Liver (tissue), 9 donors: ENCODE data around the gene FREM3. TPM values are rescaled to one million over a fixed set of nuclear protein-coding genes. Genes with fewer than 3 reads are reported as not detected.

ENCODE experiments used
- DNase-seq: peaks from one replicate; pipeline ENCODE4 v3.0.0-alpha.2; 2017; ENCODE audit warnings: low spot score
- H3K27ac ChIP-seq, 2 donors: one replicate each; pipeline ENCODE4 v1.7.0; 2013; ENCODE audit warnings: inconsistent platforms in 2 of 2, low read length in 2 of 2, control low read depth in 1 of 2, low read depth in 1 of 2, mild to moderate bottlenecking in 1 of 2
- H3K27me3 ChIP-seq, 4 donors: one replicate each; pipeline versions ENCODE4 v1.6.1 to v1.7.0; 2013; ENCODE audit warnings: low read length in 3 of 4, inconsistent platforms in 1 of 4, mild to moderate bottlenecking in 1 of 4, moderate library complexity in 1 of 4; ENCODE audit not compliant: control insufficient read depth in 4 of 4, insufficient read depth in 4 of 4
- H3K36me3 ChIP-seq, 4 donors: one replicate each; pipeline versions ENCODE4 v1.6.1 to v1.7.0; 2013; ENCODE audit warnings: low read length in 3 of 4, mild to moderate bottlenecking in 3 of 4, low read depth in 1 of 4, moderate library complexity in 1 of 4; ENCODE audit not compliant: control insufficient read depth in 4 of 4, insufficient read depth in 3 of 4
- H3K4me1 ChIP-seq, 4 donors: one replicate each; pipeline versions ENCODE4 v1.6.1 to v1.7.0; 2013; ENCODE audit warnings: low read length in 3 of 4, mild to moderate bottlenecking in 3 of 4, moderate library complexity in 1 of 4; ENCODE audit not compliant: control insufficient read depth in 4 of 4, insufficient read depth in 4 of 4
- H3K4me3 ChIP-seq, 3 donors: one replicate each; pipeline versions ENCODE4 v1.6.1 to v1.7.0; 2013; ENCODE audit warnings: low read length in 3 of 3, control low read depth in 1 of 3, low read depth in 1 of 3, mild to moderate bottlenecking in 1 of 3
- H3K9ac ChIP-seq, 2 donors: one replicate each; pipeline ENCODE4 v1.7.0; 2013; ENCODE audit warnings: low read length in 2 of 2, mild to moderate bottlenecking in 2 of 2, moderate library complexity in 2 of 2, control low read depth in 1 of 2, low read depth in 1 of 2
- H3K9me3 ChIP-seq, 4 donors: one replicate each; pipeline versions ENCODE4 v1.6.1 to v1.7.0; 2013; ENCODE audit warnings: low read length in 3 of 4; ENCODE audit not compliant: control insufficient read depth in 4 of 4
- EGR1 ChIP-seq, 2 donors: IDR thresholded peaks; 2 replicates each; pipeline ENCODE4 v1.6.1; 2016 to 2018; ENCODE audit warnings: antibody characterized with exemption in 2 of 2, low read depth in 2 of 2
- FOXA1 ChIP-seq: IDR thresholded peaks from 2 replicates; pipeline ENCODE4 v1.6.1; 2016; ENCODE audit warnings: antibody characterized with exemption
- GABPA ChIP-seq, 2 donors: IDR thresholded peaks in 1 of 2; conservative IDR thresholded peaks in 1 of 2; 2 replicates each; pipeline ENCODE4 v1.6.1; 2016; ENCODE audit warnings: antibody characterized with exemption in 2 of 2, mild to moderate bottlenecking in 1 of 2, moderate library complexity in 1 of 2
- HNF4A ChIP-seq, 2 donors: conservative IDR thresholded peaks; 2 replicates each; pipeline ENCODE4 v1.6.1; 2016; ENCODE audit warnings: antibody characterized with exemption in 2 of 2, mild to moderate bottlenecking in 2 of 2
- HNF4G ChIP-seq: IDR thresholded peaks from 2 replicates; pipeline ENCODE4 v1.6.1; 2016; ENCODE audit warnings: antibody characterized with exemption
- JUND ChIP-seq, 2 donors: IDR thresholded peaks; 2 replicates each; pipeline ENCODE4 v1.6.1; 2016; ENCODE audit warnings: antibody characterized with exemption in 2 of 2
- MAX ChIP-seq: IDR thresholded peaks from 2 replicates; pipeline ENCODE4 v1.6.1; 2016; ENCODE audit warnings: antibody characterized with exemption
- NR2F2 ChIP-seq: IDR thresholded peaks from 2 replicates; pipeline ENCODE4 v1.6.1; 2016; ENCODE audit warnings: antibody characterized with exemption
- RAD21 ChIP-seq, 2 donors: IDR thresholded peaks; 2 replicates each; pipeline ENCODE4 v1.6.1; 2016; ENCODE audit warnings: antibody characterized with exemption in 2 of 2, mild to moderate bottlenecking in 2 of 2
- RXRA ChIP-seq, 2 donors: IDR thresholded peaks; 2 replicates each; pipeline ENCODE4 v1.6.1; 2017 to 2018; ENCODE audit warnings: antibody characterized with exemption in 2 of 2, mild to moderate bottlenecking in 1 of 2
- SP1 ChIP-seq: IDR thresholded peaks from 2 replicates; pipeline ENCODE4 v1.6.1; 2018; ENCODE audit warnings: antibody characterized with exemption, mild to moderate bottlenecking
- TAF1 ChIP-seq: conservative IDR thresholded peaks from 2 replicates; pipeline ENCODE4 v1.6.1; 2016; ENCODE audit warnings: antibody characterized with exemption, mild to moderate bottlenecking
- YY1 ChIP-seq: IDR thresholded peaks from 2 replicates; pipeline ENCODE4 v1.6.1; 2016; ENCODE audit warnings: antibody characterized with exemption, mild to moderate bottlenecking
- WGBS: extraction: QIAGEN DNeasy Blood & Tissue Kit; methylation state at CpG from one replicate; pipeline ENCODE4 v1.1.7; 2013; 5-methylcytosine and 5-hydroxymethylcytosine counted together
- polyA plus RNA-seq, 2 donors: library from polyadenylated mRNA; stranded (reverse) in 1 of 2; unstranded in 1 of 2; fragments of 200-250 nt in 1 of 2; fragments of >200 nt in 1 of 2; fragmentation: Nextera tagmentation in 1 of 2; extraction: Ambion mirVana in 1 of 2; gene quantifications; one replicate each; pipeline versions ENCODE4 v1.2.1 to v1.2.3, GENCODE V29; 2013 to 2015
- total RNA-seq, 2 donors: library from RNA; depleted of rRNA; stranded (reverse); fragments of >200 nt; gene quantifications; one replicate each; pipeline ENCODE4 v1.2.3, GENCODE V29; 2014
- TF ChIP-seq, protein P1 (sequence below): IDR thresholded peaks from 2 replicates; pipeline ENCODE4 v1.6.1; 2016; ENCODE audit warnings: antibody characterized with exemption
- TF ChIP-seq, protein P2 (sequence below): IDR thresholded peaks from 2 replicates; pipeline ENCODE4 v1.6.1; 2016; ENCODE audit warnings: antibody characterized with exemption
- TF ChIP-seq, protein P3 (sequence below): IDR thresholded peaks from 2 replicates; pipeline ENCODE4 v1.6.1; 2016; ENCODE audit warnings: antibody characterized with exemption, mild to moderate bottlenecking
- donor health status: healthy.
- donor health status: healthy.
- donor health status: healthy.
- donor health status: healthy.
- donor health status: healthy.

The FREM3 gene
- total and polyA plus RNA-seq, 4 donors: not detected

GRCh38 chr4:143626134-143626911, 74.2 kb downstream of the FREM3 start:
- no peak overlapping the region for H3K9ac ChIP-seq
- no peaks in the 10 kb centered on the region for H3K27me3 ChIP-seq
- DNase-seq: no peak
- no peaks in the 10 kb centered on the region for H3K9me3 ChIP-seq
- 67% methylated on average over 5 of the region's 5 CpGs for WGBS
- TF ChIP-seq NR2F2 (peak; percentile 96), HNF4A (conservative IDR thresholded peaks at IDR 0.05) (no peak), RXRA (IDR thresholded peaks at IDR 0.05) (peak; percentile 71 to 83), JUND (IDR thresholded peaks at IDR 0.05) (no peak), RAD21 (IDR thresholded peaks at IDR 0.05) (no peak), FOXA1 (no peak), SP1 (peak; percentile 65), HNF4G (no peak)
- TF ChIP-seq, protein P1, sequence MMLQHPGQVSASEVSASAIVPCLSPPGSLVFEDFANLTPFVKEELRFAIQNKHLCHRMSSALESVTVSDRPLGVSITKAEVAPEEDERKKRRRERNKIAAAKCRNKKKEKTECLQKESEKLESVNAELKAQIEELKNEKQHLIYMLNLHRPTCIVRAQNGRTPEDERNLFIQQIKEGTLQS: no peak
- no peaks in the 10 kb centered on the region for H3K4me1 ChIP-seq
- H3K27ac ChIP-seq: no peak overlapping the region
- no peak overlapping the region for H3K4me3 ChIP-seq
- H3K36me3 ChIP-seq: no peaks in the 10 kb centered on the region

DNA sequence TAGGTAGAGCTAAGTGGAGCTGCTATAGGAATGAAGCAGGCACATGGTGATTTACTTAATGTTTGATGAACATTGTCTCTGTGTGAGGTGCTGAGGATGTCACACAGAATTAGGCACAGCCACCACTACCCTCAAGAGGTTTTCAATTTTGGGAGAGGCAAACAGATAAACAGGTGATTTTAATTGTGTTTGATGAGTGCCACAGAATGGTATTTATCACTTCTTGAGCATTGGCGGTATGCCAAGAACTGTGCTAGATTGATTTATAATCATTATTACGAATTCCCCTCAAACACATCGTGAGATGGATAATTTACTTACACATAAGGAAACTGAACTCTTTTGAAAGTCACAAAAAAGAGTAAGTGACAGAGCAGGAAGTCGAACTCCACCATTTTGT, 74.8 kb downstream of the FREM3 start:
- H3K9me3 ChIP-seq: no peaks in the 10 kb centered on the region
- H3K9ac ChIP-seq: no peak overlapping the region
- H3K4me3 ChIP-seq: no peak overlapping the region
- no peak overlapping the region for H3K27ac ChIP-seq
- H3K4me1 ChIP-seq: no peaks in the 10 kb centered on the region
- no peaks in the 10 kb centered on the region for H3K36me3 ChIP-seq
- no peak for DNase-seq
- H3K27me3 ChIP-seq: no peaks in the 10 kb centered on the region
- TF ChIP-seq HNF4G (no peak), HNF4A (conservative IDR thresholded peaks at IDR 0.05) (no peak), JUND (IDR thresholded peaks at IDR 0.05) (no peak), GABPA (IDR thresholded peaks at IDR 0.05 in 1 of 2, conservative IDR thresholded peaks at IDR 0.05 in 1 of 2) (no peak), MAX (no peak), TAF1 (no peak), NR2F2 (no peak), EGR1 (IDR thresholded peaks at IDR 0.05; ENCODE audit: low read depth in 2 of 2) (no peak), FOXA1 (no peak), YY1 (no peak)
- TF ChIP-seq, protein P2, sequence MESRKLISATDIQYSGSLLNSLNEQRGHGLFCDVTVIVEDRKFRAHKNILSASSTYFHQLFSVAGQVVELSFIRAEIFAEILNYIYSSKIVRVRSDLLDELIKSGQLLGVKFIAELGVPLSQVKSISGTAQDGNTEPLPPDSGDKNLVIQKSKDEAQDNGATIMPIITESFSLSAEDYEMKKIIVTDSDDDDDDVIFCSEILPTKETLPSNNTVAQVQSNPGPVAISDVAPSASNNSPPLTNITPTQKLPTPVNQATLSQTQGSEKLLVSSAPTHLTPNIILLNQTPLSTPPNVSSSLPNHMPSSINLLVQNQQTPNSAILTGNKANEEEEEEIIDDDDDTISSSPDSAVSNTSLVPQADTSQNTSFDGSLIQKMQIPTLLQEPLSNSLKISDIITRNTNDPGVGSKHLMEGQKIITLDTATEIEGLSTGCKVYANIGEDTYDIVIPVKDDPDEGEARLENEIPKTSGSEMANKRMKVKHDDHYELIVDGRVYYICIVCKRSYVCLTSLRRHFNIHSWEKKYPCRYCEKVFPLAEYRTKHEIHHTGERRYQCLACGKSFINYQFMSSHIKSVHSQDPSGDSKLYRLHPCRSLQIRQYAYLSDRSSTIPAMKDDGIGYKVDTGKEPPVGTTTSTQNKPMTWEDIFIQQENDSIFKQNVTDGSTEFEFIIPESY: no peak
- TF ChIP-seq, protein P3, sequence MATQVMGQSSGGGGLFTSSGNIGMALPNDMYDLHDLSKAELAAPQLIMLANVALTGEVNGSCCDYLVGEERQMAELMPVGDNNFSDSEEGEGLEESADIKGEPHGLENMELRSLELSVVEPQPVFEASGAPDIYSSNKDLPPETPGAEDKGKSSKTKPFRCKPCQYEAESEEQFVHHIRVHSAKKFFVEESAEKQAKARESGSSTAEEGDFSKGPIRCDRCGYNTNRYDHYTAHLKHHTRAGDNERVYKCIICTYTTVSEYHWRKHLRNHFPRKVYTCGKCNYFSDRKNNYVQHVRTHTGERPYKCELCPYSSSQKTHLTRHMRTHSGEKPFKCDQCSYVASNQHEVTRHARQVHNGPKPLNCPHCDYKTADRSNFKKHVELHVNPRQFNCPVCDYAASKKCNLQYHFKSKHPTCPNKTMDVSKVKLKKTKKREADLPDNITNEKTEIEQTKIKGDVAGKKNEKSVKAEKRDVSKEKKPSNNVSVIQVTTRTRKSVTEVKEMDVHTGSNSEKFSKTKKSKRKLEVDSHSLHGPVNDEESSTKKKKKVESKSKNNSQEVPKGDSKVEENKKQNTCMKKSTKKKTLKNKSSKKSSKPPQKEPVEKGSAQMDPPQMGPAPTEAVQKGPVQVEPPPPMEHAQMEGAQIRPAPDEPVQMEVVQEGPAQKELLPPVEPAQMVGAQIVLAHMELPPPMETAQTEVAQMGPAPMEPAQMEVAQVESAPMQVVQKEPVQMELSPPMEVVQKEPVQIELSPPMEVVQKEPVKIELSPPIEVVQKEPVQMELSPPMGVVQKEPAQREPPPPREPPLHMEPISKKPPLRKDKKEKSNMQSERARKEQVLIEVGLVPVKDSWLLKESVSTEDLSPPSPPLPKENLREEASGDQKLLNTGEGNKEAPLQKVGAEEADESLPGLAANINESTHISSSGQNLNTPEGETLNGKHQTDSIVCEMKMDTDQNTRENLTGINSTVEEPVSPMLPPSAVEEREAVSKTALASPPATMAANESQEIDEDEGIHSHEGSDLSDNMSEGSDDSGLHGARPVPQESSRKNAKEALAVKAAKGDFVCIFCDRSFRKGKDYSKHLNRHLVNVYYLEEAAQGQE: no peak
- 75% methylated on average over 4 of the region's 4 CpGs for WGBS
